ENCODE results near the gene ARPC4.

ARPC4 gene

GRCh38 chr3:9792405-9793160, at the start of gene ARPC4, which contains the start of gene TADA3:
Gene ARPC4, plus strand, starts transcription at chr3:9793082. Its CDS starts 40 bp downstream, at chr3:9793122.
Gene TADA3, minus strand, starts transcription at chr3:9792473. Its CDS starts 1,007 bp downstream, at chr3:9791466.
- ATAC-seq (ENCODE audit: low read depth) (peak; percentile 73), DNase-seq (ENCODE audit: low spot score in 2 of 2) (peak; percentile 89 to 90)
- no peaks in the 10 kb centered on the region for H3K27me3 Mint-ChIP-seq
- peak within 1 kb of the TSS; percentile 96 for H3K4me3 Mint-ChIP-seq
- H3K27ac Mint-ChIP-seq = peak within 1 kb of the TSS; percentile 98
- H3K4me1 Mint-ChIP-seq = peaks cover 48% of the 10 kb centered on the region
- H3K9me3 Mint-ChIP-seq = no peaks in the 10 kb centered on the region
- peaks cover 33% of the 10 kb centered on the region for H3K36me3 Mint-ChIP-seq

DNA sequence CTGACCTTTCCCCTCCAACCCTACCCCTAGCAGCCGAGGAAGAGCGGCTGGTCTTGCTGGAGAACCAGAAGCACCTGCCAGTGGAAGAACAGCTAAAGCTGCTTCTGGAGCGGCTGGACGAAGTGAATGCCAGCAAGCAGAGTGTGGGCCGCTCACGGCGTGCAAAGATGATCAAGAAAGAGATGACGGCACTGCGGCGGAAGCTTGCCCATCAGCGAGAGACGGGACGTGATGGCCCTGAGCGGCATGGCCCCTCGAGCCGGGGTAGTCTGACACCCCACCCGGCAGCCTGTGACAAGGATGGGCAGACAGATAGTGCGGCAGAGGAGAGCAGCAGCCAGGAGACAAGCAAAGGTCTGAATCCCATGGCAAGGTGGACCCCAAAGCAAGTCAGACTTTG, 49.3 kb upstream of the ARPC4 start:
- DNase-seq (ENCODE audit: low spot score in 2 of 2) (no peak), ATAC-seq (ENCODE audit: low read depth) (no peak)
- Mint-ChIP-seq H3K27ac (no peak overlapping the region), H3K4me1 (peaks cover 6% of the 10 kb centered on the region), H3K9me3 (no peaks in the 10 kb centered on the region), H3K36me3 (peaks cover 32% of the 10 kb centered on the region), H3K27me3 (no peaks in the 10 kb centered on the region), H3K4me3 (no peak overlapping the region)

GRCh38 chr3:9744162-9744561, 48.7 kb upstream of the ARPC4 start:
- peaks cover 28% of the 10 kb centered on the region for H3K36me3 Mint-ChIP-seq
- no peak for ATAC-seq (ENCODE audit: low read depth)
- no peaks in the 10 kb centered on the region for H3K9me3 Mint-ChIP-seq
- no peaks in the 10 kb centered on the region for H3K27me3 Mint-ChIP-seq
- no peak overlapping the region for H3K27ac Mint-ChIP-seq
- no peak for DNase-seq (ENCODE audit: low spot score in 2 of 2)
- H3K4me1 Mint-ChIP-seq = peaks cover 4% of the 10 kb centered on the region
- no peak overlapping the region for H3K4me3 Mint-ChIP-seq

DNA sequence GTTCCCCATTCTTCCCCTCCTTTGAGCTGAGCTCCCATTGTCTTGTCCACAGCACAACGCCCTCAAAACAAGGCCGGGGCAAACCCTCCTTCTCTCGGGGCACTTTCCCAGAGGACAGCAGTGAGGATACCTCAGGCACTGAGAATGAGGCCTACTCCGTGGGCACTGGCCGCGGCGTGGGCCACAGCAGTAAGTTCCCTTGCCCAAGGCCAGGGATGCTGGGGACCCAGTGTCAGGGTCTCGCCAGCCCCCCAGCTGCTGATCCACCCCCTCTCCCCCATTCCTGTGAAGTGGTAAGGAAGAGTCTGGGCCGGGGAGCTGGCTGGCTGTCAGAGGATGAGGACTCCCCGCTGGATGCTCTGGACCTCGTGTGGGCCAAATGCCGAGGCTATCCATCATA, 47.4 kb upstream of the ARPC4 start:
- Mint-ChIP-seq H3K27me3 (no peaks in the 10 kb centered on the region), H3K4me3 (no peak overlapping the region), H3K36me3 (peaks cover 23% of the 10 kb centered on the region), H3K4me1 (peaks cover 2% of the 10 kb centered on the region), H3K9me3 (no peaks in the 10 kb centered on the region), H3K27ac (no peak overlapping the region)
- DNase-seq (ENCODE audit: low spot score in 2 of 2) = no peak
- no peak for ATAC-seq (ENCODE audit: low read depth)

DNA sequence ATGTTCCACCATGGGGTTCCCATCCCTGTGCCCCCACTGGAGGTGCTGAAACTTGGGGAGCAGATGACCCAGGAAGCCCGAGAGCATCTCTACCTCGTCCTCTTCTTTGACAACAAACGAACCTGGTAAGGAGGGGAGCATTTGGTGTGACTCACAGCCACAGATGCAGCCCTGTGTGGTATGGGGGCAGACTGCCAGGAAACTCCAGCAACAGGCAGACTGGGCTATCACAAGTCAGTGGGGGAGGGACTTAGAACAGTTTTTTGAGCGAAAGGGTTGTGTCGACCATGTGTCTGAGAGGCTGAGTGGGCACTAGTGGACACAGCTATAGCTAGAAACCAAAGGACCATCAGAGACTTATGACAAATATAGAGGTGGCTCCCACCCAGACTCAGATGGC, 46.6 kb upstream of the ARPC4 start:
- no peak for ATAC-seq (ENCODE audit: low read depth)
- Mint-ChIP-seq H3K36me3 (peaks cover 19% of the 10 kb centered on the region), H3K27ac (no peak overlapping the region), H3K4me3 (no peak overlapping the region), H3K4me1 (peaks cover 6% of the 10 kb centered on the region), H3K27me3 (no peaks in the 10 kb centered on the region), H3K9me3 (no peaks in the 10 kb centered on the region)
- DNase-seq (ENCODE audit: low spot score in 2 of 2) = no peak

DNA sequence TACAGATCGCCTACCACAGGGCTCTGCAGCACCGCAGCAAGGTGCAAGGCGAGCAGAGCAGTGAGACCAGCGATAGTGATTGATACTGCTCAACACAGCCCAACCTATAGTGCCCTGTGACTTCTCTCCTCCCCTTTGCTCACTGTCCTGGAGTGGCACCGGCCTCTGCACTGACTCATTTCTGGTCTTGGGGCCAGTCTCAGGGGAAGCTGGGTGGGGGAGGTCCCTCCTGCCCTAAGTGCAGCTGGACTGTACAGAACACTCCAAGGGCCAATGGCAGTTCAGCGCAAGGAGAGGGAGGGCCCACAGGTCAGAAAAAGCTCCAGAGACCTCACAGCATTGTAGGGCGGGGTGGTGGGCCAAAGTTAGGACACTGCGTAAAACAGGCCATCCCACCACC, 45.6 kb upstream of the ARPC4 start:
- H3K27ac Mint-ChIP-seq = no peak overlapping the region
- H3K4me1 Mint-ChIP-seq = peaks cover 16% of the 10 kb centered on the region
- ATAC-seq (ENCODE audit: low read depth) = no peak
- no peak for DNase-seq (ENCODE audit: low spot score in 2 of 2)
- no peak overlapping the region for H3K4me3 Mint-ChIP-seq
- peaks cover 22% of the 10 kb centered on the region for H3K36me3 Mint-ChIP-seq
- no peaks in the 10 kb centered on the region for H3K27me3 Mint-ChIP-seq
- H3K9me3 Mint-ChIP-seq = no peaks in the 10 kb centered on the region

- DNase-seq (ENCODE audit: low spot score in 2 of 2) (no peak), ATAC-seq (ENCODE audit: low read depth) (no peak)
- Mint-ChIP-seq H3K36me3 (peaks cover 20% of the 10 kb centered on the region), H3K27ac (no peak overlapping the region), H3K27me3 (no peaks in the 10 kb centered on the region), H3K4me3 (no peak overlapping the region), H3K4me1 (peaks cover 21% of the 10 kb centered on the region), H3K9me3 (no peaks in the 10 kb centered on the region)
These were observed 44.9 kb upstream of the ARPC4 start for GRCh38 chr3:9748031-9748430.

DNA sequence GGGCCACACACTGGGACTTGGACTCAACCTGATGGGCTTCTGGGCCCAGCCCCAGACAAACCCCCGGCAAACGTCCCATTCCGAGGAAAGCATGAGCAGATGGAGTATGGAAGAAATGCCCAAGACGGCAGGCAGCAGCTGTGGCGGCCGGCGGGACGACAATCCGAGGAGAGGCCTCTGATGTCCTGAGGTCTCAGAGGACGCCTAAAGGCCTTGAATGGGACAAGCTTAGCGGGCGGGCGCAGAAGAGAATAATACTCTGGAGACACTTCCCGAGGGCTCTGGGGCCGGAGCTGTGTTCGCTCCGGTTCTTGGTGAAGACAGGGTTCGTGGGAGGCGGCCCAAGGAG, 43.6 kb upstream of the ARPC4 start:
- Mint-ChIP-seq H3K27me3 (no peaks in the 10 kb centered on the region), H3K4me3 (peak overlapping the region; percentile 91), H3K36me3 (peaks cover 16% of the 10 kb centered on the region), H3K27ac (peak overlapping the region; percentile 80), H3K9me3 (no peaks in the 10 kb centered on the region), H3K4me1 (peaks cover 23% of the 10 kb centered on the region)
- ATAC-seq (ENCODE audit: low read depth) = no peak
- DNase-seq (ENCODE audit: low spot score in 2 of 2) = no peak

- Mint-ChIP-seq H3K27ac (peak within 1 kb of the TSS; percentile 80), H3K4me1 (peaks cover 26% of the 10 kb centered on the region), H3K4me3 (peak within 1 kb of the TSS; percentile 91), H3K27me3 (no peaks in the 10 kb centered on the region), H3K9me3 (no peaks in the 10 kb centered on the region), H3K36me3 (peaks cover 13% of the 10 kb centered on the region)
- DNase-seq (ENCODE audit: low spot score in 2 of 2) = peak; percentile 86 to 92
- ATAC-seq (ENCODE audit: low read depth) = peak; percentile 92
These were observed 43.0 kb upstream of the ARPC4 start, which contains the start of gene OGG1 for GRCh38 chr3:9749645-9750555. Gene OGG1, plus strand, starts transcription at chr3:9749952. Its CDS starts 335 bp downstream, at chr3:9750287.

- Mint-ChIP-seq H3K9me3 (no peaks in the 10 kb centered on the region), H3K36me3 (peaks cover 11% of the 10 kb centered on the region), H3K4me3 (peak overlapping the region; percentile 91), H3K27ac (peak overlapping the region; percentile 80), H3K4me1 (peaks cover 26% of the 10 kb centered on the region), H3K27me3 (no peaks in the 10 kb centered on the region)
- DNase-seq (ENCODE audit: low spot score in 2 of 2) (no peak), ATAC-seq (ENCODE audit: low read depth) (no peak)
These were observed 42.1 kb upstream of the ARPC4 start for GRCh38 chr3:9750556-9751411.

DNA sequence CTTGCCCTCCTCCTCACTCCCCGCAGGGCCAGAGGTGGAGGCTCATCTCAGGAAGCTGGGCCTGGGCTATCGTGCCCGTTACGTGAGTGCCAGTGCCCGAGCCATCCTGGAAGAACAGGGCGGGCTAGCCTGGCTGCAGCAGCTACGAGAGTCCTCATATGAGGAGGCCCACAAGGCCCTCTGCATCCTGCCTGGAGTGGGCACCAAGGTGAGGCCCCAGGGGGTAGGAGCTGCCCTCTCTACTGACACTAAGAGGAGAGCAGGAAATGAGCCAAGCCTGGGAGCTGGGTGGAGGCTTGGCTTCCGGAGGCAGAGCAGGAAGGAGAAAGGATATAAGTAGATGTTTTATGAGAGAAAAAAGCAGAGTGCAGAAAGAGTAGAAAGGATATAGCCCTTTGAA, 38.2 kb upstream of the ARPC4 start:
- no peak overlapping the region for H3K4me3 Mint-ChIP-seq
- peaks cover 23% of the 10 kb centered on the region for H3K4me1 Mint-ChIP-seq
- H3K27ac Mint-ChIP-seq = no peak overlapping the region
- DNase-seq (ENCODE audit: low spot score in 2 of 2) (no peak), ATAC-seq (ENCODE audit: low read depth) (no peak)
- H3K27me3 Mint-ChIP-seq = no peaks in the 10 kb centered on the region
- H3K36me3 Mint-ChIP-seq = peaks cover 27% of the 10 kb centered on the region
- H3K9me3 Mint-ChIP-seq = no peaks in the 10 kb centered on the region

GRCh38 chr3:9757427-9757826, 35.5 kb upstream of the ARPC4 start:
- no peak for ATAC-seq (ENCODE audit: low read depth)
- Mint-ChIP-seq H3K4me1 (peaks cover 8% of the 10 kb centered on the region), H3K4me3 (no peak overlapping the region), H3K9me3 (no peaks in the 10 kb centered on the region), H3K36me3 (peaks cover 26% of the 10 kb centered on the region), H3K27me3 (no peaks in the 10 kb centered on the region), H3K27ac (no peak overlapping the region)
- no peak for DNase-seq (ENCODE audit: low spot score in 2 of 2)

DNA sequence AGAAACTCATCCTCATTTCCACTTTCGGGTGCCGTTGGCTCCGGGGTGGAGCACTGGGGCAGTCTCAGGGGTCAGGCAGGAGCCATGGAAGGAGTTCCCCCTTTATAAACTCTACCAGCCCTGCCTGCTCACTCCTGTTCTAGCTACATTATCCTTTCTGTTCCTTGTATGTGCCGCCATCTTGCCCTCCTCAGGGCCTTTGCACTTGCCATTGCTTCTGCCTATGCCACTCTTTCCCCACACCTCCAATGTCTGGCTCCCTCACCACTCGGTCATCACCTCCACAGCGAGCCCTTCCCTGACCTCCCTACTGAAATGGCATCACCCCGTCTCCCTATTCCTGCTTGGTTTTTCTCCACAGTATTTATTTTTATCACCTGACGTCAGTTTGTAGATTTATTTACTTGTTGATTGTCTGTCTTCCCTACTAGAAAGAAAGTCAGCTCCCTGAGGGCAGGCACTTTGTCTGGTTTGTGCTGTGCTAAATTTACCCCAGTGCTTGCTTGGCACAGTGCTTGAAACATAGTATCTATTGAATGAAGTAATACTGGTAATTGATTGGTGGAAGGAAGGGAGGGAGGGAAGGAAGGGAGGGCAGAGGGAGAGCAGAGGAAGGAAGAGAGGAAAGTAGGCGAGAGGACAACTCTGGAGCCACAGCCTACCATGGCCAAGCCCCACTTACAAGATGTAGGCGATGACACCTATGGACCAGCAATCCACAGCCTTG, 31.9 kb upstream of the ARPC4 start:
- no peaks in the 10 kb centered on the region for H3K4me1 Mint-ChIP-seq
- no peak overlapping the region for H3K4me3 Mint-ChIP-seq
- H3K9me3 Mint-ChIP-seq = no peaks in the 10 kb centered on the region
- H3K36me3 Mint-ChIP-seq = peaks cover 24% of the 10 kb centered on the region
- DNase-seq (ENCODE audit: low spot score in 2 of 2) (no peak), ATAC-seq (ENCODE audit: low read depth) (no peak)
- no peak overlapping the region for H3K27ac Mint-ChIP-seq
- no peaks in the 10 kb centered on the region for H3K27me3 Mint-ChIP-seq
